GM11168 (cell line): ENCODE data around the gene FOXO3.
"Not testable (repeated sequence)": the region's sequence is repeated elsewhere in the genome, so short reads cannot be mapped to it uniquely, and the experiment has no call there.

Experiments used
- in situ Hi-C: fragments of 300-500 bp; cut with MboI; formaldehyde crosslinking; loops from one replicate; pipeline ENCODE4 v1.12.0; 2022; ENCODE audit warnings: low sequenced_read_pairs; ENCODE audit not compliant: unreplicated experiment

The FOXO3 gene

GRCh38 chr6:108651340-108652227 lies 90.9 kb downstream of the FOXO3 start:
- in situ Hi-C loops: no loop called here

- in situ Hi-C loops: no loop called here
These were observed 91.7 kb downstream of the FOXO3 start for GRCh38 chr6:108652375-108652774.

GRCh38 chr6:108653949-108654348 lies 93.2 kb downstream of the FOXO3 start:
- in situ Hi-C loops: no loop called here

GRCh38 chr6:108654465-108655106 lies 93.9 kb downstream of the FOXO3 start:
- in situ Hi-C loops: no loop called here

- in situ Hi-C loops: no loop called here
These were observed 95.3 kb downstream of the FOXO3 start for GRCh38 chr6:108655806-108656651.

- in situ Hi-C loops: no loop called here
These were observed 96.1 kb downstream of the FOXO3 start for GRCh38 chr6:108656836-108657235.

- in situ Hi-C loops: no loop called here
These were observed 97.5 kb downstream of the FOXO3 start for GRCh38 chr6:108658174-108658573.

GRCh38 chr6:108658785-108659184 lies 98.1 kb downstream of the FOXO3 start:
- in situ Hi-C loops: not testable (repeated sequence)

- in situ Hi-C loops: no loop called here
These were observed 99.5 kb downstream of the FOXO3 start for GRCh38 chr6:108660251-108660650.

GRCh38 chr6:108661430-108661829 lies 100.7 kb downstream of the FOXO3 start:
- in situ Hi-C loops: no loop called here

GRCh38 chr6:108661982-108662381 lies 101.3 kb downstream of the FOXO3 start:
- in situ Hi-C loops: no loop called here

GRCh38 chr6:108662702-108663101 lies 102.0 kb downstream of the FOXO3 start:
- in situ Hi-C loops: no loop called here

GRCh38 chr6:108663494-108664064 lies 102.9 kb downstream of the FOXO3 start:
- in situ Hi-C loops: not testable (repeated sequence)

GRCh38 chr6:108665495-108666196 lies 104.9 kb downstream of the FOXO3 start:
- in situ Hi-C loops: no loop called here

- in situ Hi-C loops: no loop called here
These were observed 106.0 kb downstream of the FOXO3 start for GRCh38 chr6:108666656-108667260.

- in situ Hi-C loops: no loop called here
These were observed 107.3 kb downstream of the FOXO3 start for GRCh38 chr6:108667993-108668392.

GRCh38 chr6:108669673-108670072 lies 109.0 kb downstream of the FOXO3 start:
- in situ Hi-C loops: no loop called here

- in situ Hi-C loops: no loop called here
These were observed 110.5 kb downstream of the FOXO3 start for GRCh38 chr6:108671175-108671574.

GRCh38 chr6:108671790-108672189 lies 111.1 kb downstream of the FOXO3 start:
- in situ Hi-C loops: no loop called here
